ENCODE measurements around the gene TNFRSF4. TPM values are rescaled to one million over a fixed set of nuclear protein-coding genes. Genes with fewer than 3 reads are reported as not detected.

The TNFRSF4 gene
- polyA plus RNA-seq (2013, experiment 1 of 2), result 0.04 TPM
- not detected for polyA plus RNA-seq (2013, experiment 2 of 2)

- H3K27me3 ChIP-seq (ENCODE audit: insufficient read depth, low read length, poor library complexity), result no peaks in the 10 kb centered on the region
- H2BK120ac ChIP-seq (ENCODE audit: low read depth, low read length), result no peak within 1 kb of the TSS
- H2AK5ac ChIP-seq (ENCODE audit: low read length), result no peak within 1 kb of the TSS
- H3K79me1 ChIP-seq (ENCODE audit: low read length), result no peaks in the 10 kb centered on the region
- H4K8ac ChIP-seq (ENCODE audit: low read depth, low read length), result no peak within 1 kb of the TSS
- H3K4ac ChIP-seq (ENCODE audit: low read depth, low read length), result no peak within 1 kb of the TSS
- H3K27ac ChIP-seq (ENCODE audit: low read depth, low read length), result no peak within 1 kb of the TSS
- no peak within 1 kb of the TSS for H2BK5ac ChIP-seq (ENCODE audit: low read length)
- H3K36me3 ChIP-seq (ENCODE audit: control insufficient read depth, insufficient read depth, low read length), result no peaks in the 10 kb centered on the region
- H3K18ac ChIP-seq (ENCODE audit: low read length), result no peak within 1 kb of the TSS
- H3K79me2 ChIP-seq (ENCODE audit: control insufficient read depth, insufficient read depth, low read length), result no peaks in the 10 kb centered on the region
- no peak within 1 kb of the TSS for H4K5ac ChIP-seq (ENCODE audit: low read length)
- no peak within 1 kb of the TSS for H3K56ac ChIP-seq (ENCODE audit: low read length)
- H3K23ac ChIP-seq (ENCODE audit: low read length), result no peak within 1 kb of the TSS
- no CpG with 5 or more reads among the region's 56 CpGs for WGBS (ENCODE audit: extremely low coverage, insufficient coverage, low lambda C conversion rate)
- H3K9ac ChIP-seq (ENCODE audit: low read length), result no peak within 1 kb of the TSS
- no peak within 1 kb of the TSS for H3K4me3 ChIP-seq (ENCODE audit: low read length)
- H2BK15ac ChIP-seq (replicated peaks; ENCODE audit: low read depth), result no peak within 1 kb of the TSS
- no peak for DNase-seq
- no peak within 1 kb of the TSS for H3K4me2 ChIP-seq (ENCODE audit: low read length)
- no peaks in the 10 kb centered on the region for H3K4me1 ChIP-seq (ENCODE audit: control insufficient read depth, low read depth, low read length)
These were observed at the start of gene TNFRSF4 for GRCh38 chr1:1213345-1214265. Gene TNFRSF4, minus strand, starts transcription at chr1:1214153. Its CDS starts 26 bp downstream, at chr1:1214127.

DNA sequence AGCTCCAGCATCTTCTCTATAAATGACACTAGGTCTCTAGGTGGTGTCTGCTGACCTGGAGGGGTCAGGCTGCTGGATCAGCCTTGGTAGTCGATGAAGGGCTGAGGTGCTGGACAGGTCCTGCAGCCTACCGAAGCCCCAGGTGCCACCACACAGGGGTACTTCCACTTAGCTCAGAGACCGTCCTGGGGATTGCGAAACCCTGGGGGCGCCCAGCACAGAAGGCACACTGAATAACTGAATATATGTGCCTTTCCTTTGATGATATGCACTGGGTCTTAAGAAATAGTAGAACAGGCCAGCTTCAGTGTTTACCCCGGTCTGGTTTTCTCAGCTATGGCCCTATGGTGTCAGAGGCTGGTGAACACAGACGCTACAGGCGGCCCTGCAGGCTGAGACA is 48.8 kb upstream of the TNFRSF4 start:
- H2BK15ac ChIP-seq (replicated peaks; ENCODE audit: low read depth), result no peak overlapping the region
- H3K4me3 ChIP-seq (ENCODE audit: low read length), result no peak overlapping the region
- DNase-seq, result no peak
- H3K18ac ChIP-seq (ENCODE audit: low read length), result no peak overlapping the region
- no peak overlapping the region for H3K23ac ChIP-seq (ENCODE audit: low read length)
- no peak overlapping the region for H3K56ac ChIP-seq (ENCODE audit: low read length)
- no peaks in the 10 kb centered on the region for H3K79me2 ChIP-seq (ENCODE audit: control insufficient read depth, insufficient read depth, low read length)
- H4K5ac ChIP-seq (ENCODE audit: low read length), result no peak overlapping the region
- no peak overlapping the region for H2BK120ac ChIP-seq (ENCODE audit: low read depth, low read length)
- no peak overlapping the region for H3K4me2 ChIP-seq (ENCODE audit: low read length)
- no peak overlapping the region for H4K8ac ChIP-seq (ENCODE audit: low read depth, low read length)
- H2BK5ac ChIP-seq (ENCODE audit: low read length), result no peak overlapping the region
- H3K9ac ChIP-seq (ENCODE audit: low read length), result no peak overlapping the region
- peaks cover 14% of the 10 kb centered on the region for H3K36me3 ChIP-seq (ENCODE audit: control insufficient read depth, insufficient read depth, low read length)
- no peaks in the 10 kb centered on the region for H3K4me1 ChIP-seq (ENCODE audit: control insufficient read depth, low read depth, low read length)
- H3K4ac ChIP-seq (ENCODE audit: low read depth, low read length), result no peak overlapping the region
- no peak overlapping the region for H3K27ac ChIP-seq (ENCODE audit: low read depth, low read length)
- WGBS (ENCODE audit: extremely low coverage, insufficient coverage, low lambda C conversion rate), result no CpG with 5 or more reads among the region's 8 CpGs
- H2AK5ac ChIP-seq (ENCODE audit: low read length), result no peak overlapping the region
- H3K27me3 ChIP-seq (ENCODE audit: insufficient read depth, low read length, poor library complexity), result no peaks in the 10 kb centered on the region
- peaks cover 9% of the 10 kb centered on the region for H3K79me1 ChIP-seq (ENCODE audit: low read length)

GRCh38 chr1:1262071-1262470 is 48.1 kb upstream of the TNFRSF4 start:
- H3K9ac ChIP-seq (ENCODE audit: low read length), result no peak overlapping the region
- no peak overlapping the region for H4K8ac ChIP-seq (ENCODE audit: low read depth, low read length)
- no peak overlapping the region for H2BK120ac ChIP-seq (ENCODE audit: low read depth, low read length)
- no peaks in the 10 kb centered on the region for H3K79me2 ChIP-seq (ENCODE audit: control insufficient read depth, insufficient read depth, low read length)
- no peak overlapping the region for H2BK5ac ChIP-seq (ENCODE audit: low read length)
- H3K4me3 ChIP-seq (ENCODE audit: low read length), result no peak overlapping the region
- peaks cover 10% of the 10 kb centered on the region for H3K79me1 ChIP-seq (ENCODE audit: low read length)
- no peak overlapping the region for H3K23ac ChIP-seq (ENCODE audit: low read length)
- H2BK15ac ChIP-seq (replicated peaks; ENCODE audit: low read depth), result no peak overlapping the region
- no peaks in the 10 kb centered on the region for H3K4me1 ChIP-seq (ENCODE audit: control insufficient read depth, low read depth, low read length)
- no peak overlapping the region for H3K4ac ChIP-seq (ENCODE audit: low read depth, low read length)
- H3K4me2 ChIP-seq (ENCODE audit: low read length), result no peak overlapping the region
- H4K5ac ChIP-seq (ENCODE audit: low read length), result no peak overlapping the region
- peaks cover 14% of the 10 kb centered on the region for H3K36me3 ChIP-seq (ENCODE audit: control insufficient read depth, insufficient read depth, low read length)
- no CpG with 5 or more reads among the region's 17 CpGs for WGBS (ENCODE audit: extremely low coverage, insufficient coverage, low lambda C conversion rate)
- no peak overlapping the region for H3K27ac ChIP-seq (ENCODE audit: low read depth, low read length)
- no peak overlapping the region for H3K18ac ChIP-seq (ENCODE audit: low read length)
- no peaks in the 10 kb centered on the region for H3K27me3 ChIP-seq (ENCODE audit: insufficient read depth, low read length, poor library complexity)
- DNase-seq, result no peak
- no peak overlapping the region for H2AK5ac ChIP-seq (ENCODE audit: low read length)
- H3K56ac ChIP-seq (ENCODE audit: low read length), result no peak overlapping the region

DNA sequence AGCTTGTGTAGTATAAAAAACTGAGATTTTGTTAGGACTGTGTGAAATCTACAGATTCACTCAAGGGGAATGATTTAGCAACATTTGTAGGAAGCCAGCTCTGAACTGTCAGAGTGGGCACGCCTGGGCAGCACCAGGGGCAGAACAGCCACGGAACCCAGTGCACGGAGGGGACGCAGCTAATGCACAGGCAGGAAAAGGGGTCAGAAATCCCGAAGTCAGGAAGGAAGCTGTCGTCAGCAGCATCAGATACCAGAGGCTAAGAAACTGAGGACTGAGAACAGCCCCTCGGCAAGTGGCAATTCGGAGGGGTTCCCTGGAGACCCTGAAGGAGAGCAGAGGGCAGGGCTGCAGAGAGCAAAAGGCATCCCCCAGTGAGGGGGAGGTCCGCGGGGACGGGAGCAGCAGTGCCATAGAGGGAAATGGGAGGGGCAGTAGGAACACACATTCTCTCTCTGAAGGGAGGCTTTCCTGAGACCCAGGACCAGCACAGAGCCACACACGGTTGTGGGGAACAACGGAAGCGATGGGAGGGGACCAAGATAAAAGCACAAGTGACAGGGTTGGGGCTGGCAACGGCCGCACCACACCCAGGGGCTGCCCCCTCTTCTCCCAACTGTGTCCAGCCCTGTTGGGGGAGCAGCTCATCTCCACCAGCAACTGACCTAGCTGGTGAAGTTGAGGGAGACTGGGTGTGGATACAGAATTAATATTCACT is 47.0 kb upstream of the TNFRSF4 start:
- WGBS (ENCODE audit: extremely low coverage, insufficient coverage, low lambda C conversion rate), result no CpG with 5 or more reads among the region's 16 CpGs
- Histone ChIP-seq H3K27ac (ENCODE audit: low read depth, low read length) (no peak overlapping the region), H3K27me3 (ENCODE audit: insufficient read depth, low read length, poor library complexity) (no peaks in the 10 kb centered on the region), H3K79me2 (ENCODE audit: control insufficient read depth, insufficient read depth, low read length) (no peaks in the 10 kb centered on the region), H3K4me1 (ENCODE audit: control insufficient read depth, low read depth, low read length) (no peaks in the 10 kb centered on the region), H3K4me3 (ENCODE audit: low read length) (no peak overlapping the region), H3K36me3 (ENCODE audit: control insufficient read depth, insufficient read depth, low read length) (peaks cover 14% of the 10 kb centered on the region), H3K23ac (ENCODE audit: low read length) (no peak overlapping the region), H3K56ac (ENCODE audit: low read length) (no peak overlapping the region), H4K5ac (ENCODE audit: low read length) (no peak overlapping the region), H2BK15ac (replicated peaks; ENCODE audit: low read depth) (no peak overlapping the region), H2BK5ac (ENCODE audit: low read length) (no peak overlapping the region), H3K4ac (ENCODE audit: low read depth, low read length) (no peak overlapping the region), H2AK5ac (ENCODE audit: low read length) (no peak overlapping the region), H4K8ac (ENCODE audit: low read depth, low read length) (no peak overlapping the region), H3K18ac (ENCODE audit: low read length) (no peak overlapping the region), H3K9ac (ENCODE audit: low read length) (no peak overlapping the region), H2BK120ac (ENCODE audit: low read depth, low read length) (no peak overlapping the region), H3K79me1 (ENCODE audit: low read length) (peaks cover 10% of the 10 kb centered on the region), H3K4me2 (ENCODE audit: low read length) (no peak overlapping the region)
- no peak for DNase-seq

DNA sequence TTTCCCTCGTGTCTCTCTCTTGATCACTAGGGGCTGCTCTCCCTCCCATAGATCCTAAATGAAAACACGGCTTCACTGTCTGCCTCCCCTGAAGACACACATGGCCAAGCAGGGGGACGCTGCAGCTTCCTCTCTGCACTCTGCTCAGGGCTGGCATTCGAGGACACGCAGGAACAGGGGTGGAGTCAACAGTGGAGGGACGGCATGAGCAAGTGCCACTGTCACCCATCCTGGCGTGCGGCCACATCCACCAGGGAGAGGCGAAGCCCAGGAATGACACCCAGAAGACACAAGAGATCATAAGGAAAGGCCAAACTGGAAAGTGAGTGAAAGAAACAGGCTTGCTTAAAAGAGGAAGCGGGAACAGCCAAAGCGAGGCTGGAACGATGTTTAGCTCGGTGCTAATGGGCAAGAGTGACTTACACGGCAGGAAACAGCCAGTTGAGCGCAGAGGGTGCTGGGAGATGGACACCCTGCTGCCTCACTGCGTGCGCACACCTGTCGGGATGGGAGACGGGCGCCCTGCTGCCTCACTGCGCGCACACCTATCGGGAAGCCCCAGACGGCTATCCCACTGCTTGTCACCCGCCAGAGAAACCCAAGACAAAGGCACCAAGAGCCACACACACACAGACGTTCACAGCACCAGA is 46.1 kb upstream of the TNFRSF4 start:
- Histone ChIP-seq H3K36me3 (ENCODE audit: control insufficient read depth, insufficient read depth, low read length) (peaks cover 19% of the 10 kb centered on the region), H3K4me3 (ENCODE audit: low read length) (no peak overlapping the region), H3K18ac (ENCODE audit: low read length) (no peak overlapping the region), H2BK15ac (replicated peaks; ENCODE audit: low read depth) (no peak overlapping the region), H2AK5ac (ENCODE audit: low read length) (no peak overlapping the region), H3K79me2 (ENCODE audit: control insufficient read depth, insufficient read depth, low read length) (no peaks in the 10 kb centered on the region), H2BK120ac (ENCODE audit: low read depth, low read length) (no peak overlapping the region), H3K4me2 (ENCODE audit: low read length) (no peak overlapping the region), H3K4me1 (ENCODE audit: control insufficient read depth, low read depth, low read length) (no peaks in the 10 kb centered on the region), H3K23ac (ENCODE audit: low read length) (no peak overlapping the region), H3K27ac (ENCODE audit: low read depth, low read length) (no peak overlapping the region), H4K5ac (ENCODE audit: low read length) (no peak overlapping the region), H3K56ac (ENCODE audit: low read length) (no peak overlapping the region), H3K9ac (ENCODE audit: low read length) (no peak overlapping the region), H3K79me1 (ENCODE audit: low read length) (peaks cover 11% of the 10 kb centered on the region), H4K8ac (ENCODE audit: low read depth, low read length) (no peak overlapping the region), H3K4ac (ENCODE audit: low read depth, low read length) (no peak overlapping the region), H3K27me3 (ENCODE audit: insufficient read depth, low read length, poor library complexity) (no peaks in the 10 kb centered on the region), H2BK5ac (ENCODE audit: low read length) (no peak overlapping the region)
- no peak for DNase-seq
- no CpG with 5 or more reads among the region's 26 CpGs for whole genome bisulfite sequencing (ENCODE audit: extremely low coverage, insufficient coverage, low lambda C conversion rate)
